Vagina (tissue), 2 donors: ENCODE results near the gene EHD1.

ENCODE experiments used
- CTCF ChIP-seq, 3 experiments: fragments of 450-650 bp in 2 of 3; fragments of 200-600 bp in 1 of 3; sonication (generic) in 1 of 3; IDR thresholded peaks; one replicate each; pipeline ENCODE4 v1.5.1; 2017 to 2019; ENCODE audit warnings: antibody characterized with exemption in 3 of 3, mild to moderate bottlenecking in 2 of 3, moderate library complexity in 2 of 3
- POLR2AphosphoS5 ChIP-seq, 2 donors: sonication (generic); formaldehyde crosslinking; IDR thresholded peaks; one replicate each; pipeline ENCODE4 v1.9.0; 2017; ENCODE audit warnings: antibody characterized with exemption in 2 of 2, mild to moderate bottlenecking in 2 of 2, low read depth in 1 of 2; ENCODE audit not compliant: insufficient read depth in 1 of 2

- TF ChIP-seq CTCF (IDR thresholded peaks at IDR 0.05) (no peak), POLR2AphosphoS5 (IDR thresholded peaks at IDR 0.05; ENCODE audit: insufficient read depth in 1 of 2, low read depth in 1 of 2) (no peak)
Observed at GRCh38 chr11:64877390-64878222, 815 bp downstream of the EHD1 start.
